Suppressor macrophage treated with lipopolysaccharide for 4 hours (primary cell): ENCODE results near the gene AP1G1.
"Not testable (repeated sequence)": the region's sequence is repeated elsewhere in the genome, so short reads cannot be mapped to it uniquely, and the experiment has no call there.

ENCODE experiments used
- DNase-seq: peaks from one replicate; pipeline ENCODE4 v3.0.0-alpha.2; 2020

Gene AP1G1

GRCh38 chr16:71698491-71698890, 110.1 kb downstream of the AP1G1 start:
- no peak for DNase-seq

- no peak for DNase-seq
These were observed 115.5 kb downstream of the AP1G1 start for GRCh38 chr16:71693164-71693563.

GRCh38 chr16:71689901-71690300, 118.7 kb downstream of the AP1G1 start:
- no peak for DNase-seq

GRCh38 chr16:71687861-71688260, 120.8 kb downstream of the AP1G1 start:
- DNase-seq, result peak; percentile 56

GRCh38 chr16:71684280-71684679, 124.4 kb downstream of the AP1G1 start:
- not testable (repeated sequence) for DNase-seq

GRCh38 chr16:71681360-71681759, 127.3 kb downstream of the AP1G1 start:
- DNase-seq, result no peak
